Left lobe of liver (tissue), 2 donors: ENCODE measurements around the gene NES. TPM values are rescaled to one million over a fixed set of nuclear protein-coding genes. Genes with fewer than 3 reads are reported as not detected.

ENCODE experiments used
- ATAC-seq: fragments of 200-7000 bp; cut with Tn5 transposase; one replicate; pipeline ENCODE4 v1.9.1; 2020; ENCODE audit warnings: mild to moderate bottlenecking, moderate library complexity
- DNase-seq: peaks from one replicate; pipeline ENCODE4 v3.0.0-alpha.2; 2020; ENCODE audit warnings: low spot score
- total RNA-seq: library from RNA; stranded (reverse); gene quantifications from one replicate; pipeline ENCODE4 v1.2.1, GENCODE V29; 2021
- donor health status: DM: no; HTN: no; CAD: no; lungs with moderate emphysema.
- donor health status: DM: no; HTN: yes; CAD: no.

NES gene
- total RNA-seq, 1 donor from 2014 or later: 1.4 TPM

DNA sequence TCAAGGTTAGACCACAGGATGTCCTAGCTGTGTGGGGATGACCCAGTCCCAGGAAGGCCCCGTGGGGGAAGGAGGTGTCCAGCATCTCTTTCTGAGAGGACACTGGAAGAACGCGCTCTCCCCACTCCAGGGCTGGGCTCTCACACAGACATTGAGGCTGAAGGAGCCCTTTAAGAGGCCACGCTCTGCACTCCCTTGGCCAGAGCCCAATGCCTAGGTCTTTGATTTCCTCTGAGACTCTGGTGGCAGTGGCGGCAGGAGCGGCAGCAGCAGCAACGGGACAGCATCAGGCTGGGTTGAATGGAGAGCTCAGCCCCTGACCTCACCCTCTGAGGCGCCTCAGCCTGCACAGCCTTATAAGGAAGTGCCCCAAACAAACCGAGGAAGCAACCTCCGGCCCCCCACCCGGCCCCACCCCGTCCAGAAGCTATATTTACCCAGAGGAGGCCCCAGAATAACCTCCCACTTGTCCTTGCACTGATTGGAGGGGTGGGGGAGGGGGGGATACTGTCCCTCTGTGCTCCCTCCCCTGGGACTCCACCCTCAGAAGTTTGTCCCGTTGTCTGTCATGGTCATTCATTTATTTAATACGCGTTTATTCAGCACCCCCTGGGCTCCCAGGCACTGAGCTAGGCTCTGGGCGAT, 12.3 kb downstream of the NES start:
- DNase-seq (no peak), ATAC-seq (peak; percentile 29)

DNA sequence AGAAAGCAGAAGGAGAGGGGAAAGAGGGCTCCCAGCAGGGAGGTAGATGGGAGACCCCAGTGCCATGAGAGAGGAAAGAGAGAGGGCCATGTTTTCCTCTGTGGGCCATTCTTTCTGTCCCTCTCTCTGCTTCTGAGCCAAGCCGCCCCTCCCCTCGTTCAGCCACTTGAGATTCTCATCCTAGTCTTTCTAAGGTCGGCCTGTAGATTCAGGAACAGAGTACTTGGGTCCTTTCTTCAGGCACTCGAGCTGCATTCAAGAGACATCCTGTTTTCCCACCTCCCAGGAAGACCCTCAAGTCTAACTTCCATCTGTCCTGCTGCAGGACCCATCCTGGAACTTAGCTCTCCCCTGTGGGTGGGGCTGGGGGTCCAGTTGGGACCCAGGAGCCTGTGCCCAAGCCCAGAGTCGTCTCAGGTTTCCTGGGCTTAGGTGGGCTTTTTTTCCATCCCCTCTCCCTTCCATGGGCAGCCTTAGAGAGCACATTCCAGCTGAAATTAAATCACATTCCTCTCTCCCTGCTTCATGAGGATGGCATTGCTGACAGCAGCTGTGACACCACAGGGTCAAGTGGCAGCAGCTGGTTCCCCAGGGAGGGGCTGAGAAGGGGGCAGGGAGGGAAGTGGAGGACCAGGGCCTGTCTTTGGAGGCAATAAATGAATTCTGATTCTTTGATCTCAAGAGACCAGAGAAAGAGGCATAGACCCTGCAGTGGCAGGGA, 13.0 kb downstream of the NES start:
- DNase-seq (no peak), ATAC-seq (no peak)

DNA sequence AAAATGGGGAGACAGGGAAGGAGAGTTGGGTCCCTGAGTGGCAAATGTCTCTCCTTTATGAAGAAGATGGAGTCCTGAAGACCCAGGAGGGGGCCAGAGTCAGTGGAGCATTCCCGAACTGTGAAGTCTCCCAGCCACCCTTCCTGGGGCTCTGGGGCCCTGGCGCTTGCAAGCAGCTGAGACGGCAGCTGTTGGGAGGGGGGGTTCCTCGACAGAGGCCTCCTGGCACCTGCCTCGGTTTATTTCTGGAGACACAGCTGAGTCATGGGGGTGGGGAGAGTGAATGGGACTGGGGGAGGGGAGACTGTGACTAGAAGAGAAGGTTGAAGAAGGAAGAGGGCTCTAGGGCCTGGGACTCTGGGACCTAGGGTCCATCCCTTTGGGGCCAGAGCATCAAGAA, 14.0 kb downstream of the NES start:
- ATAC-seq (no peak), DNase-seq (no peak)

DNA sequence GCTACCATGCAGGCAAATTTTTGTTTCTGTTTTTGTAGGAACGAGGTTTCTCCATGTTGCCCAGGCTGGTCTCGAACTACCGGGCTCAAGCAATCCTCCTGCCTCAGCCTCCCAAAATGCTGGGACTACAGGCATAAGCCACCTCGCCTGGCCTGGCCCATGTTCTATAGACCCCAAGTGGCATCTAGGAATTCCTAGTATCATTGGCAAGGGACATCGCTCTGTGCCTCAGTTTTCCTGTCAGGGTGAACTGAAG, 14.5 kb downstream of the NES start:
- ATAC-seq (no peak), DNase-seq (no peak)

DNA sequence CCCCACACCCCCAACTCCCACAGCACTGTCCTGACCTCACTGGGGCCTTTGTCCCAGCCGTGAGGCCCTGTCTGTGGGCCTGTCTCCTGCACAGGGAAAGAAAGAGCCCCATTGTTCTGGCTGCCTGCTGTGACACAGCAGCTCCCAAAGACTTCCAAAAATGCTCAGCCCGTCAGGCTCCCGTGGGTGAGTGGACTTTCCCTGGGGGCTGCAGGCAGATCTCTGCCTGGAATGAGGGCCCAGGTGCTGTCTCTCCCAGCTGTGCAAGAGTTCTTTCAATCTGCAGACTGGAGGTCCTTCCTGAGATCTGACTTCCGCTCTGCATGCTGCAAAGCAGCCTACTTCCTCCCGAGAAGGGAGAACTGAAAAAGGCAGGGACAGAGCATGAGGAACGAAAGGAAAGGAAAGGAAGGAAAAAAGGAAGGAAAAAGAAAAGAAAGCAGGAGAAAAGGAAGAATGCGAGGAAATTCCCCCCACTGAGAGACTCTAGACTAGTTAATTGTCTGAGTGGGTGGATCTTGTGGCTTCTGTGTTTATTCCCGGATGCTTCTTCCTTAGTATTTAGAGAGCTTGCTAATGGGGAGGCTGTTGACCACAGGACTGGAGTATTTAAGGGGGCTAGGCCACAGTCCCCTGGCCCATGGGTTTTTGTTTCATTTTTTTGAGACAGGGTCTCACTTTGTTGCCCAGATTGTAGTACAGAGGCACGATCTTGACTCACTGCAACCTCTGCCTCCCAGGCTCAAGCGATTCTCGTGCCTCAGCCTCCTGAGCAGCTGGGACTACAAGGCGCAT, 15.0 kb downstream of the NES start:
- DNase-seq: no peak

DNA sequence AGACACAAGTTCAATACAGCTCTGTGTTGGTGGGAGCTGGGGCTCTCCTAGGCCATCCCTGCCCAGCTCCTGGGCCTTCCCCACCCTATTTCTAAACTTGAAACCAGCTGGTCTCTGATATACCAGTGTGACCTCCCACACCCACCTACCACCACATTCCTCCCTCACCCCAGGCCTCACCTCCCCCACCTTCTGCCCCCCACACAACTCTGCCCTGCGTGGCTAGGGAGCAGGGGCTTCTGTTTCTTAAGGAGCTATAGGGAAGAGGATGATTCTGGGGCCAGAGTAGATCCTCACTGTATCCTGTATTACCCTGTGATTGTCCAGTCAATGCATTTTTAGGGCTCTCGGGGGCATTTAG, 16.5 kb downstream of the NES start:
- no peak for ATAC-seq

More for the DNA sequence above, 15.0 kb downstream of the NES start:
- no peak for ATAC-seq

DNA sequence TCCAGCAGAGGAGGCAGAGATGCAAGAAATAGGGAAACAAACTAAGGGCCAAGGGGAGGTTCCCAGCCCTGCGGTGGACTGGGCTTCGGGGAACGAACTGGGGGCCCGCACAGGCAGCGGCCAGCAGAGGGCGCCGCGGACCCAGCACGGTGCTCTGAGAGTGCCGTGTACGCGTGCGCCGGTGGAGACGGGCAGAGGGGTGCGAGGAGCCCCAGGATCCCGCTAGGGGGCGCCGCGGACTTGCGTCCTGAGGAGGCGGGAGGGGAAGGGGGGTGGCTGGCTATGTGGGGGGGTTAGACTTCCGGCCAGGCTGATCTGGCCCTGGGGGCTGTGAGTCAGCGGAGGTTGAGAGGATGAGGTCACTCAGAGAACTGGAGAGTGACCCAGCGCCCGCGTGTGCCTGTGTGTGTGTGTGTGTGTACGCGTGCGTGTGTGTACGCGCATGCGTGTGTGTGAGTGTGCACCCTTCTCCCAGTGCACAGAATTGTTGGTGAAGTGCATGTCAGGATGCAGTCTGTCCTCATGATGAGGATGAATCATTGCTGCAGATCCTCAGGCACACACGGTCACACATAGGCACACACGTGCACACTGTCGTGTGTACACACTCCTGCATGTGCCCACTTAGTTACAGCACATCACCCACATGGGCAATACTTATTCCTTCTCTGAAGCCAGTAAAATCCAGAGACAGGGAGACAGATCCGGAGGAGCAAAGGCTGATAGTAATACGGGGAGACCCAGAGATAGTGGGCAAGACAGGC, 17.0 kb downstream of the NES start:
- peak; percentile 83 for DNase-seq
- peak; percentile 90 for ATAC-seq

More for the DNA sequence above, 16.5 kb downstream of the NES start:
- DNase-seq: no peak

DNA sequence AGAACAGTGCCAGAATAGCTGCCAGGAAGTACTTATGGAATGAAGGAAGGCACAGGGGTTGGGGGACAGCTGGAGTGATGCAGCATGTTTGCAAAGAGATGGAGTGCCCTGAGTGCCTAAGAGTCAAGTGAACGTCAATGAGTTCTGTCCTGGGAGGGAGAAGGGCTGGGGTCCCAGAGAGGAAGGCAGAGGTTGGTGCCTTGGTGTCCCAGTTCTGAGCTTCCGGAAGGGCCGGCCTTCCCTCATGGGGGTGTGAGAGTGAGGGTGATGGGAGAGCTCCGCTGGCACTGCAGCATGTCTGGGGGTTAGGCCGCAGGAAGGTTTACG, 17.6 kb downstream of the NES start:
- no peak for DNase-seq
- ATAC-seq: no peak

DNA sequence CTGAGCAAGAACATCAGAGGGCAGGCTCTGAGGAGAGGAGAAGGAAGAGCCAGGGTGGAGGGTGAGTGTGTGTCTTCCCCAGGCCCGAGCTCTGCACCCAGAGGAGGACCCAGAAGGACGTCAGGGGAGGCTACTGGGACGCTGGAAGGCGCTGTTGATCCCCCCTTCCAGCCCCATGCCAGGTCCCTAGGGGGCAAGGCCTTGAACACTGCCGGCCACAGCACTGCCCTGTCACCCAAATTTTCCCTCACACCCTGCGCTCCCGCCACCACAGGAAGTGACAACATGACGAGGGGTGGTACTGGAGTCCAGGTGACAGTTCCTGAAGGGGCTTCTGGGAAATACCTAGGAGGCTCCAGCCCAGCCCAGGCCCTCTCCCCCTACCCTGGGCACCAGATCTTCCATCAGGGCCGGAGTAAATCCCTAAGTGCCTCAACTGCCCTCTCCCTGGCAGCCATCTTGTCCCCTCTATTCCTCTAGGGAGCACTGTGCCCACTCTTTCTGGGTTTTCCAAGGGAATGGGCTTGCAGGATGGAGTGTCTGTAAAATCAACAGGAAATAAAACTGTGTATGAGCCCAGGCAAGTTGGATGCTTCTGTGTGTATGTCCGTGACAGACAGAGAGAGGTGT, 18.1 kb downstream of the NES start:
- ATAC-seq: no peak
- no peak for DNase-seq

DNA sequence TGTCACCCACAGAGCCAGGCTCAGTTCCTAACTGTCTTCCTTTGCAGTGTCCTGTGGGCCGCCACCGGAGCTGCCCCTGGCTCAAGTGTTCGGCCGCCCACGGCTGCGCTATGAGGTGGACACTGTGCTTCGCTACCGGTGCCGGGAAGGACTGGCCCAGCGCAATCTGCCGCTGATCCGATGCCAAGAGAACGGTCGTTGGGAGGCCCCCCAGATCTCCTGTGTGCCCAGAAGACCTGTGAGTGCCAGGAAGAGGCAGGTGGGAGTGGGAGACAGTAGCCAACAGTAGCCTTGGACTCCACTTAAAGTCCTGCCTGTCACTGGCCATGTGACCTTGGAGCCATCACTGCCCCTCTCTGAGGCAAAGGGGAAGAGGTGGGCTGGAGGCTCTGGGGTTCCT, 18.7 kb downstream of the NES start:
- DNase-seq: no peak
- no peak for ATAC-seq

DNA sequence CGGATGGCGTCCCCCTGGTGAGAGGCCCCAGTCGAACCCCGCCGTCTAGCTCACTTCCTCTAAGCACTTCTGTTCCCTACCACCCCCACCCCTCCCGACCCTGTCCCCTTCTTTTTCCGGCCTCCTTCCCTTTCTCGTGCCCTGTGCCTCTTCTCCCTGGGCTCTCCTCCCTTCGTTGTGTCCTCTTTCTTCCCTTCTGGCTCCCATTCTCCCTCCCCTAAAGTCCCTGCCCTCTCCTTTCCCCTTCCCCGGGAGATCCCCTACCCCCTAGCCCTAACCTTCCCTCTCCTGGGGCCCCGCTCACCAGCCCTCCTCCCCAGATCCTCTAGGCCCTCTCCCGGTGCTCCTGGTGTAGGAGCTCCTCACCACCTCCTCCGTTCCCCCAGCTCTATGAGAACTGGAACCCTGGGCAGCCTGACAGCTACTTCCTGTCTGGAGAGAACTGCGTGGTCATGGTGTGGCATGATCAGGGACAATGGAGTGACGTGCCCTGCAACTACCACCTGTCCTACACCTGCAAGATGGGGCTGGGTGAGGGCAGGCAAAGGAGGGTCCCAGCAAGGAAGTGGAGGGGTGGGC, 19.4 kb downstream of the NES start:
- ATAC-seq: no peak
- DNase-seq: no peak

DNA sequence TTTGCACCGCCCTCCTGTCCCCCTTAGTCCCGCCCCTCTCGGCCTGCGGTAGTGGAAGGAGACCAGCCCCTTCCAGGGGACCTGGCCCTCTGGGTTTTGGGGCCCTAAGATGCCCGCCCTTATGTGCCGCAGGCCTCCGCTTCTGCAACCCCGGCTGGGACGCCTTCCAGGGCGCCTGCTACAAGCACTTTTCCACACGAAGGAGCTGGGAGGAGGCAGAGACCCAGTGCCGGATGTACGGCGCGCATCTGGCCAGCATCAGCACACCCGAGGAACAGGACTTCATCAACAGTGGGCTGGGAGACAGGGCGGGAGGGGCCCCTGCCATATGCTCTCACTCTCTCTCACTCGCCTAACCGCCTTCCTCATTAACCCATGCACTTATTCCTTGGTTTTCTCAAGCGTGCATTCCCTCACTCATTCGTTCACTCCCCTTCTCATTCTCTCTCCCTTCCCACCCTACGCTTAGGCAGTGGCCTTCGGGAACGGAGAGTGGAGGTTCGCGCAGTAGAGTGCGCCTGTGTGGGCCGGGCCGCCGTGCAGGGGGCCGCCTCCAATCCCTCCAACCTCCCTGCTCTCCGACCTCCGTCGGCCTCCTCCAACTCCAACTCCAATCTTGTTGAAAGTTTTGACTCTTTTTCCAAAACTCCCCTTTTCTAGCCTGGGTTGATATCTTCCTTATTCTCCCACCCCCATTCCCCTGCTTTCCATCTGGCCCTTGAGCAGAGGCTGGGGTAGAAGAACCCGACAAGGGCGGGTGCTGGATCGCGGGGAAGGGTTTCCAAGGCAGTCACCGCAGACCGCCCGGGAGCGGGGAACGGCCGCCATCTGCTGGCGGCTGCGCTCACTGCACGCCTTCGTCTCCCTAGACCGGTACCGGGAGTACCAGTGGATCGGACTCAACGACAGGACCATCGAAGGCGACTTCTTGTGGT, 20.1 kb downstream of the NES start:
- DNase-seq (peak; percentile 74), ATAC-seq (peak; percentile 77)

DNA sequence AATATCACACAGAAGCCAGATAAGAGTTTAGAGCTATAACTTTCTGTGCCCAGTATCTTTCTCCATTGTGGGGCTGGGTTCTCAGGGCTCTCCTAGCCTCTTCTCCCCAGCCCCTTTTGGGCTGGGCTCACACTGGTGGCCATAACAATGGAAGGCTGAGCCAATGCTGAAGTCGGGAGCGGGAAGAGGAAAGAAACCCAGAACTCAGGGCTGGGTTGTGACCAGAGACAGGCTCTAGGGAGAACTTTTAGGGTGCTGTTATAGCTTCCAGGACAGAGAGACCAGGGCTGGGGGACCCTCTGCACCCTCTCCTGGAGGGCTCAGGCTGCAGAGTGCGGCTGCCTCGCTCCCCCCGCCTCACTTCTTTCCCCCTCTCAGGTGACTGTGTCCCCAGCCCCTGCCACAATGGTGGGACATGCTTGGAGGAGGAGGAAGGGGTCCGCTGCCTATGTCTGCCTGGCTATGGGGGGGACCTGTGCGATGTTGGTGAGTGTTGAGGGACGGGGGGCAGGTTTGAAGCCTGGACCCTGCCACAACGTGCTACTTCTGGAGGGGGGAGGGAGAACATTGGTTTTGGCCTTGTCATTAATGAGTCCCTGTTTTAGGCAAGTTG, 21.2 kb downstream of the NES start:
- no peak for ATAC-seq
- no peak for DNase-seq

DNA sequence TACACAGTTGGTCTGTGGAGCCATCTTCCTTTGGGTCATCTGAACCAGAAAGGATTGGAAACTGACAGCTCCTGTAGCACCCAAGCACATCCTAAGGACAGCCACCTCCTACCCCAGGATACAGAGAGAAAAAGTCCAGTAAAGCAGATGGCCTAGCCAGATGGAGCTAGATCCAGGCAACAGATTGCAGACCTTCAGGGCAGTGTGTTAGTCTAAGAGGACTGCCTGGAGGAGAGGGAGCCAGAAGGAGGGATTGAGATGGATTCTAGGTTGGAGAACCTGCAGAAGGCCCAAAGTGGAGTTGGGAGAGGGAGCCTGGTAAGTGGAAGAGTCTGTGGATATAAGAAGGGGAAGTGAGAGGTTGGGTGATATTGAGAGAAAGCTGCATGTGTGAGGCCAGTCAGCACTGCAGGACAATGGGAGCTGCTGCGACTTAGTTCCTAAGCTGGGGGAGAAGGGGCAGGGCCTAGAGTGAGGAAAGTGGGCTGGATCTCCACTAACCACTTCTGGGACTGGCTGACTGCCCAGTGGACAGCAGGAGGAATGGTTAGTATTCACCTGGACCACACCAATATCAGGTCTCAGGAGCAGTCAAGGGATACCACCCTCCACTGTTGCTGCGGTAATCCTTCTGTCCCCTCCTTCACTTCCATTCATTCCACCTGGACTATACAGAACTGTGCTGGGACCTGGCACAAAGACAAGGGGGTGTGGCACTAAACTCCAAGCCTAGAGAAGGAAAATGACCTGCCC, 21.9 kb downstream of the NES start:
- ATAC-seq: no peak
- no peak for DNase-seq

DNA sequence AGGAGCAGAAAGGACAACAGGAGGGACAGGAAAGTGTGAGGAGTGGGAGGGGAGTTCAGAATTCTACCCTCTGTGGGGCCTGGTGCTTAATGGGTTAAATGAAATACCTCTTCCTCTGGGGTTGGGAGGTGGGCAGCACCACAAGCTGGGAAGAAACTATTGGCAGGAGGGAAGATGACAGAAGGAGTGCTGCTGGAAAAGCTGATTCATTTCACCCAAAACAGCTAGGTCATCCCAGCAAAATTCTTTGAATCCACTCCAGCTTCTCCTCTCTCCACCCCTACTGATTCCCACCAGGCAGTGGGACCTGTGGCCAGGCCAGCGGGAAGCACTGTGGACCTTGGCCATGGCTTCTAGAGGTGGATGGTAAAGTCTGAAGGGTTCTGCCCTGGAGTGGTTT, 22.5 kb downstream of the NES start:
- no peak for ATAC-seq
- DNase-seq: no peak

DNA sequence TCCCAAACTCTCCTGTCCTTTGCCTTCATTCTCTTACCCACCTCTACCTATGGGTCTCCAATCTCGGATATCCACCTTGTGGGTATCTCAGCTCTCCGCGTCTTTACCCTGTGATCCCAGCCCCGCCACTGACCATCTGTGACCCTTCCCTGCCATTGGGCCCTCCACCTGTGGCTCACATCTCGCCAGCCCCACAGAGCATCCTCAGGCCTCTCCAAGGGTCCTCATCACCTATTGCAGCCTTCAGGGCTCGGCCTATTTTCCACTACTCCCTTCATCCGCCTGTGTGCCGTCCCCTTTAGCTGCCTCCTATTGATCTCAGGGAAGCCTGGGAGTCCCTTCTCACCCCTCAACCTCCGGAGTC, 24.2 kb downstream of the NES start:
- no peak for ATAC-seq
- no peak for DNase-seq

DNA sequence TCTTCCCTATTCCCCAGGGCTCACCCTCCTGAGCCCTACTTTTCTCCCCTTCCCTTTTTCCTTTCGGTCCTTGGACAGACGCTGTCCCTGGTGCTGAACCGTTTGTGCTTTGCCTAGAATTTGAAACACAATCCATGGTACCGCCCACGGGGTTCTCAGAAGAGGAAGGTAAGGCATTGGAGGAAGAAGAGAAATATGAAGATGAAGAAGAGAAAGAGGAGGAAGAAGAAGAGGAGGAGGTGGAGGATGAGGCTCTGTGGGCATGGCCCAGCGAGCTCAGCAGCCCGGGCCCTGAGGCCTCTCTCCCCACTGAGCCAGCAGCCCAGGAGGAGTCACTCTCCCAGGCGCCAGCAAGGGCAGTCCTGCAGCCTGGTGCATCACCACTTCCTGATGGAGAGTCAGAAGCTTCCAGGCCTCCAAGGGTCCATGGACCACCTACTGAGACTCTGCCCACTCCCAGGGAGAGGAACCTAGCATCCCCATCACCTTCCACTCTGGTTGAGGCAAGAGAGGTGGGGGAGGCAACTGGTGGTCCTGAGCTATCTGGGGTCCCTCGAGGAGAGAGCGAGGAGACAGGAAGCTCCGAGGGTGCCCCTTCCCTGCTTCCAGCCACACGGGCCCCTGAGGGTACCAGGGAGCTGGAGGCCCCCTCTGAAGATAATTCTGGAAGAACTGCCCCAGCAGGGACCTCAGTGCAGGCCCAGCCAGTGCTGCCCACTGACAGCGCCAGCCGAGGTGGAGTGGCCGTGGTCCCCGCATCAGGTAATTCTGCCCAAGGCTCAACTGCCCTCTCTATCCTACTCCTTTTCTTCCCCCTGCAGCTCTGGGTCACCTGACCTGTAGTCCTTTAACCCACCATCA, 24.8 kb downstream of the NES start:
- peak; percentile 66 for ATAC-seq

DNA sequence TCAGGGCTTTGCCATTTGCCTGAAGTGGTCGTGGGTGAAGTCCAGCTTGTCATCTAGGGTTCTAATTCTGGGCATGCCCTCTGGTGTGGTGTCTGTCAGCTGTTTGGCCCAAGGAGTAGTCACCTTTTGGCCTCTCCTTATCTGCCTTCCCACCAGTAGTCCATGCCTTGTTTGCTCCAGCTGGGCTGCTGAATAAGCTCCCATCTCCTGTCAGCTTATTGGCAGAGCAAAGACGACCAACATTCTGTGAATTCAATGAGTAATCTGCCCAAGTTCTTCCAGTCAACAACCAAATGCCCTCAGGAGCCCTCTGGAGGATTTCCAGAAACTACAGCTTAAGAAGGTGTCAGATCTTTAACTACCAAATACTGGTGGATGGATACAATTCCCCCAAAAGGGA, 28.3 kb downstream of the NES start:
- DNase-seq (no peak), ATAC-seq (no peak)

More for the DNA sequence above, 24.8 kb downstream of the NES start:
- DNase-seq: no peak
